ENCODE data around the gene IL18. TPM values are rescaled to one million over a fixed set of nuclear protein-coding genes. Genes with fewer than 3 reads are reported as not detected.

Gene IL18
- total RNA-seq, 1 experiment from 2014 or later, result 0.31 TPM

DNA sequence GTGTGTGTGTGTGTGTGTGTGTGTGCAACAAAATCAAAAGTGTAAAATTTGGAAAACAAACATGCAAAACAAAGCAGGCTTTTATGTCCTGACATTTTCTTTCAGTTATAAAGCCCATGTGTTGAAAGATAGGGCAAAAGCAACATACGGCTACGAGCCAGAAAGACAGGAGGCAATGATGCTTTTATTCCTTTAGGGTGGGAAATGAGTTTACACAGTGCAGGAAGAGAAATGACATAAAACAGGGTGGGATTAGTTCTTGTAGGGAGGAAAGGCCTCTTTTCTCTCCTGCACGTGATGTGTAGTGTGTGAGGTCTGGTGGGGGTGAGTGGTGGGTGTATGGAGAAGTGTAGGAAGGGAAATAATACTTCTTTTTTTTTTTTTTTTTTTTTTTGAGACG is 29.4 kb downstream of the IL18 start:
- Mint-ChIP-seq H3K4me3 (no peak overlapping the region), H3K27ac (no peak overlapping the region), H3K9me3 (no peaks in the 10 kb centered on the region), H3K27me3 (ENCODE audit: low read depth) (no peaks in the 10 kb centered on the region; the same call in 1 of the 2 replicates), H3K36me3 (ENCODE audit: insufficient read depth in 1 of 3, low read depth in 3 of 3) (no peaks in the 10 kb centered on the region), H3K4me1 (no peaks in the 10 kb centered on the region; a peak in 1 of 4 replicates)
- no peak overlapping the region for H2BK12ac ChIP-seq (ENCODE audit: insufficient read length, low read depth, low read length)
- H2BK5ac ChIP-seq (ENCODE audit: insufficient read length, low read length), result no peak overlapping the region
- no peak overlapping the region for H3K4ac ChIP-seq (ENCODE audit: low read depth, low read length)
- no peak overlapping the region for H3K27ac ChIP-seq (ENCODE audit: insufficient read length, low read depth, low read length)
- peak overlapping the region; percentile 33 for H4K5ac ChIP-seq (ENCODE audit: insufficient read length, low read depth, low read length)
- H2BK120ac ChIP-seq (ENCODE audit: low read depth, low read length, poor library complexity, severe bottlenecking), result no peak overlapping the region
- H4K20me1 ChIP-seq (ENCODE audit: control insufficient read depth, insufficient read depth, insufficient read length), result no peaks in the 10 kb centered on the region
- H3K79me1 ChIP-seq (ENCODE audit: insufficient read depth, low read depth, low read length, poor library complexity, severe bottlenecking), result no peaks in the 10 kb centered on the region
- H3K18ac ChIP-seq (ENCODE audit: insufficient read length, low read depth, low read length), result no peak overlapping the region
- H3K4me1 ChIP-seq (ENCODE audit: insufficient read depth, low read length), result no peaks in the 10 kb centered on the region
- H2BK20ac ChIP-seq (ENCODE audit: low read depth, low read length, poor library complexity, severe bottlenecking), result no peak overlapping the region
- H2AK5ac ChIP-seq (ENCODE audit: insufficient read length, low read length), result no peak overlapping the region
- DNase-seq, result no peak
- no peak overlapping the region for H3K14ac ChIP-seq (ENCODE audit: insufficient read depth, low read length)
- H4K8ac ChIP-seq (replicated peaks; ENCODE audit: insufficient read length, low read depth, low read length), result no peak overlapping the region
- TF ChIP-seq, protein P1, sequence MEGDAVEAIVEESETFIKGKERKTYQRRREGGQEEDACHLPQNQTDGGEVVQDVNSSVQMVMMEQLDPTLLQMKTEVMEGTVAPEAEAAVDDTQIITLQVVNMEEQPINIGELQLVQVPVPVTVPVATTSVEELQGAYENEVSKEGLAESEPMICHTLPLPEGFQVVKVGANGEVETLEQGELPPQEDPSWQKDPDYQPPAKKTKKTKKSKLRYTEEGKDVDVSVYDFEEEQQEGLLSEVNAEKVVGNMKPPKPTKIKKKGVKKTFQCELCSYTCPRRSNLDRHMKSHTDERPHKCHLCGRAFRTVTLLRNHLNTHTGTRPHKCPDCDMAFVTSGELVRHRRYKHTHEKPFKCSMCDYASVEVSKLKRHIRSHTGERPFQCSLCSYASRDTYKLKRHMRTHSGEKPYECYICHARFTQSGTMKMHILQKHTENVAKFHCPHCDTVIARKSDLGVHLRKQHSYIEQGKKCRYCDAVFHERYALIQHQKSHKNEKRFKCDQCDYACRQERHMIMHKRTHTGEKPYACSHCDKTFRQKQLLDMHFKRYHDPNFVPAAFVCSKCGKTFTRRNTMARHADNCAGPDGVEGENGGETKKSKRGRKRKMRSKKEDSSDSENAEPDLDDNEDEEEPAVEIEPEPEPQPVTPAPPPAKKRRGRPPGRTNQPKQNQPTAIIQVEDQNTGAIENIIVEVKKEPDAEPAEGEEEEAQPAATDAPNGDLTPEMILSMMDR (conservative IDR thresholded peaks at IDR 0.05), result no peak
- H3K4me2 ChIP-seq (ENCODE audit: insufficient read depth, insufficient read length, low read length), result no peak overlapping the region
- H3K23ac ChIP-seq (ENCODE audit: insufficient read length, low read depth, low read length), result no peak overlapping the region
- no peak overlapping the region for H2AFZ ChIP-seq (ENCODE audit: low read length)
- H3K56ac ChIP-seq (ENCODE audit: insufficient read length, low read depth, low read length), result no peak overlapping the region
- no peaks in the 10 kb centered on the region for H3K9me3 ChIP-seq (ENCODE audit: control insufficient read depth, low read depth, low read length)
- H3K23me2 ChIP-seq (ENCODE audit: insufficient read length, low read depth, low read length, poor library complexity, severe bottlenecking), result no peaks in the 10 kb centered on the region
- H4K91ac ChIP-seq (ENCODE audit: insufficient read length, low read depth, low read length), result no peak overlapping the region
- H2BK15ac ChIP-seq (ENCODE audit: low read depth, low read length), result no peak overlapping the region
- WGBS (ENCODE audit: extremely low coverage, insufficient read length, low lambda C conversion rate), result no CpG with 5 or more reads among the region's 4 CpGs
- no peaks in the 10 kb centered on the region for H3K27me3 ChIP-seq (ENCODE audit: insufficient read depth, low read length)
- no peak overlapping the region for H3T11ph ChIP-seq (ENCODE audit: low read length)
- H3K79me2 ChIP-seq (ENCODE audit: insufficient read depth, low read length), result no peaks in the 10 kb centered on the region
- H3K9ac ChIP-seq (ENCODE audit: extremely low read depth, insufficient read length, low read length), result no peak overlapping the region

Data from H9 (cell line).